ENCODE data around the gene BTN1A1.
"Not testable (repeated sequence)": the region's sequence is repeated elsewhere in the genome, so short reads cannot be mapped to it uniquely, and the experiment has no call there.

The BTN1A1 gene

GRCh38 chr6:26500102-26500501 is at the start of gene BTN1A1:
Gene BTN1A1 (plus strand): TSS chr6:26500303. CDS start chr6:26501287, 984 bp downstream.
- no peak for DNase-seq

- DNase-seq: no peak
These were observed 47.4 kb upstream of the BTN1A1 start for GRCh38 chr6:26452631-26453235.

- no peak for DNase-seq
These were observed 45.5 kb upstream of the BTN1A1 start for GRCh38 chr6:26454631-26455030.

GRCh38 chr6:26455357-26455970 is 44.6 kb upstream of the BTN1A1 start:
- DNase-seq: no peak

GRCh38 chr6:26457264-26457805 is 42.8 kb upstream of the BTN1A1 start:
- no peak for DNase-seq

GRCh38 chr6:26457806-26458688 is 42.1 kb upstream of the BTN1A1 start, which contains the start of gene BTN2A1:
Gene BTN2A1 (plus strand): TSS chr6:26457955. CDS start chr6:26458637, 682 bp downstream.
- DNase-seq: peak; percentile 85

- DNase-seq: no peak
These were observed 40.9 kb upstream of the BTN1A1 start for GRCh38 chr6:26459023-26459810.

GRCh38 chr6:26461353-26461752 is 38.8 kb upstream of the BTN1A1 start:
- DNase-seq: not testable (repeated sequence)

GRCh38 chr6:26464014-26464413 is 36.1 kb upstream of the BTN1A1 start:
- no peak for DNase-seq

GRCh38 chr6:26464416-26465131 is 35.5 kb upstream of the BTN1A1 start:
- no peak for DNase-seq

GRCh38 chr6:26465776-26466175 is 34.3 kb upstream of the BTN1A1 start:
- DNase-seq: no peak

GRCh38 chr6:26468829-26469228 is 31.3 kb upstream of the BTN1A1 start:
- no peak for DNase-seq

- DNase-seq: no peak
These were observed 29.5 kb upstream of the BTN1A1 start for GRCh38 chr6:26470643-26471042.

- DNase-seq: no peak
These were observed 28.1 kb upstream of the BTN1A1 start for GRCh38 chr6:26471970-26472369.

GRCh38 chr6:26472549-26473290 is 27.4 kb upstream of the BTN1A1 start:
- no peak for DNase-seq

- DNase-seq: peak; percentile 68
These were observed 26.7 kb upstream of the BTN1A1 start for GRCh38 chr6:26473429-26473757.

- peak; percentile 99 for DNase-seq
These were observed 26.2 kb upstream of the BTN1A1 start for GRCh38 chr6:26473758-26474438.

GRCh38 chr6:26474439-26474881 is 25.6 kb upstream of the BTN1A1 start:
- no peak for DNase-seq

- no peak for DNase-seq
These were observed 24.0 kb upstream of the BTN1A1 start for GRCh38 chr6:26475823-26476729.

GRCh38 chr6:26476896-26477295 is 23.2 kb upstream of the BTN1A1 start:
- no peak for DNase-seq
